GM12878 (cell line): ENCODE results near the gene LRIT3. TPM values are rescaled to one million over a fixed set of nuclear protein-coding genes. Genes with fewer than 3 reads are reported as not detected.

ENCODE experiments used
- ATAC-seq: fragments of 200-7000 bp; cut with Tn5 transposase; 3 replicates; pipeline ENCODE4 v1.9.1; 2020; ENCODE audit warnings: mild to moderate bottlenecking, moderate library complexity
- BruUV-seq: library from RNA; stranded (reverse); fragments of 400-500 nt; replicated peaks from 2 replicates; lab custom pipeline; 2021; lab: Mats Ljungman, UMichigan
- CTCF ChIA-PET: fragments of 300-600 bp; sonication (Branson Sonifier 250); formaldehyde crosslinking; extraction: SDS; loops from one replicate; lab custom pipeline; 2021; ENCODE audit warnings: inconsistent platforms; lab: Yijun Ruan, JAX
- POLR2A ChIA-PET: fragments of 350-600 bp; formaldehyde crosslinking; extraction: SDS; loops from one replicate; lab custom pipeline; 2021; ENCODE audit warnings: inconsistent platforms; lab: Charles Lee
- RAD21 ChIA-PET: fragments of 300-600 bp; sonication (Branson Sonifier 250); formaldehyde crosslinking; loops from one replicate; lab custom pipeline; 2023; ENCODE audit warnings: antibody characterized with exemption; ENCODE audit not compliant: unreplicated experiment; lab: Charles Lee
- SMC1A ChIA-PET: fragments of 300-600 bp; sonication (Branson Sonifier 250); formaldehyde crosslinking; loops from one replicate; lab custom pipeline; 2023; ENCODE audit not compliant: unreplicated experiment, uncharacterized antibody; lab: Charles Lee
- DNase-seq: peaks from one replicate; pipeline ENCODE4 v3.0.0-alpha.2; 2011; ENCODE audit warnings: low read depth, low spot score
- FAIRE-seq: peaks from 3 replicates; lab custom pipeline; 2011; peaks lifted over from hg19 to GRCh38; lab: Jason Lieb, UNC
- H2AFZ ChIP-seq: 2 replicates; pipeline ENCODE4 v1.6.0; 2011; ENCODE audit warnings: low read depth, low read length, control low read depth; ENCODE audit not compliant: control insufficient read depth
- H3K27ac ChIP-seq: 2 replicates; pipeline ENCODE4 v1.5.1; 2011; ENCODE audit warnings: control low read depth; ENCODE audit not compliant: control insufficient read depth, insufficient read depth
- H3K27me3 ChIP-seq, 2 experiments: replicated peaks in 1 of 2; 2 replicates each; pipeline versions ENCODE4 v1.6.0 to v1.6.1; 2011; ENCODE audit warnings: low read length in 1 of 2; ENCODE audit not compliant: control insufficient read depth in 2 of 2, insufficient read depth in 2 of 2
- H3K36me3 ChIP-seq, 2 experiments: 2 replicates each; pipeline ENCODE4 v1.5.1; 2011; ENCODE audit warnings: low read length in 1 of 2; ENCODE audit not compliant: control insufficient read depth in 2 of 2, insufficient read depth in 2 of 2
- H3K4me1 ChIP-seq: 2 replicates; pipeline ENCODE4 v1.6.1; 2011; ENCODE audit warnings: mild to moderate bottlenecking, low read length, moderate library complexity, mixed read lengths; ENCODE audit not compliant: control insufficient read depth, insufficient read depth
- H3K4me2 ChIP-seq: 2 replicates; pipeline ENCODE4 v1.6.0; 2011; ENCODE audit warnings: control low read depth; ENCODE audit not compliant: control insufficient read depth, insufficient read depth
- H3K4me3 ChIP-seq: fragments of 200-600 bp; sonication (generic); 2 replicates; pipeline ENCODE4 v1.5.1; 2016
- H3K79me2 ChIP-seq: 2 replicates; pipeline ENCODE4 v1.6.0; 2011; ENCODE audit warnings: low read length; ENCODE audit not compliant: control insufficient read depth, insufficient read depth
- H3K9ac ChIP-seq: 2 replicates; pipeline ENCODE4 v1.8.0; 2011; ENCODE audit warnings: low read length, control low read depth, mixed read lengths; ENCODE audit not compliant: control insufficient read depth, insufficient read depth
- H3K9me3 ChIP-seq: replicated peaks from 3 replicates; pipeline ENCODE4 v1.5.1; 2011; ENCODE audit warnings: mild to moderate bottlenecking, low read length; ENCODE audit not compliant: control insufficient read depth, insufficient read depth
- H4K20me1 ChIP-seq: 2 replicates; pipeline ENCODE4 v1.6.0; 2011; ENCODE audit not compliant: control insufficient read depth, insufficient read depth
- CEBPB ChIP-seq, 2 experiments: fragments of 150-350 bp in 1 of 2; IDR thresholded peaks; 2 replicates each; pipeline ENCODE4 v1.6.1; 2012 to 2014; ENCODE audit warnings: low read depth in 2 of 2, low read length in 2 of 2, borderline replicate concordance in 1 of 2, inconsistent platforms in 1 of 2
- CHD1 ChIP-seq: IDR thresholded peaks from 2 replicates; pipeline ENCODE4 v1.6.1; 2012; ENCODE audit warnings: low read depth, low read length, improper control_type of control experiment
- CHD4 ChIP-seq: fragments of 200-600 bp; sonication (generic); IDR thresholded peaks from 2 replicates; pipeline ENCODE4 v1.6.1; 2016; ENCODE audit warnings: mild to moderate bottlenecking
- DPF2 ChIP-seq: fragments of 450-650 bp; IDR thresholded peaks from 2 replicates; pipeline ENCODE4 v1.6.1; 2017; ENCODE audit warnings: mild to moderate bottlenecking
- GATAD2B ChIP-seq: fragments of 450-650 bp; conservative IDR thresholded peaks from 2 replicates; pipeline ENCODE4 v1.6.1; 2017; ENCODE audit warnings: low read depth, mild to moderate bottlenecking, moderate library complexity
- HDAC6 ChIP-seq: fragments of 200-600 bp; sonication (generic); IDR thresholded peaks from one replicate; pipeline ENCODE4 v1.8.0; 2017; ENCODE audit warnings: antibody characterized with exemption; ENCODE audit not compliant: unreplicated experiment
- KDM1A ChIP-seq: fragments of 200-600 bp; sonication (generic); IDR thresholded peaks from 2 replicates; pipeline ENCODE4 v1.6.1; 2016; ENCODE audit warnings: borderline replicate concordance
- MYB ChIP-seq: fragments of 150-350 bp; IDR thresholded peaks from 2 replicates; pipeline ENCODE4 v1.6.1; 2014; ENCODE audit warnings: mild to moderate bottlenecking, low read depth, low read length, borderline replicate concordance
- NBN ChIP-seq: fragments of 450-650 bp; IDR thresholded peaks from 2 replicates; pipeline ENCODE4 v1.6.1; 2016
- SRF ChIP-seq, 2 experiments: IDR thresholded peaks; 2 replicates each; pipeline ENCODE4 v1.6.1; 2011; ENCODE audit warnings: low read depth in 2 of 2, low read length in 2 of 2, mild to moderate bottlenecking in 1 of 2, moderate library complexity in 1 of 2
- WRNIP1 ChIP-seq: IDR thresholded peaks from 2 replicates; pipeline ENCODE4 v1.6.1; 2011; ENCODE audit warnings: low read depth, low read length, improper control_type of control experiment, borderline replicate concordance
- YBX1 ChIP-seq: fragments of 450-650 bp; IDR thresholded peaks from 2 replicates; pipeline ENCODE4 v1.6.1; 2016; ENCODE audit warnings: antibody characterized with exemption
- ZBTB4 ChIP-seq: fragments of 450-650 bp; formaldehyde crosslinking; IDR thresholded peaks from 2 replicates; pipeline ENCODE4 v1.4.0; 2022; ENCODE audit warnings: mild to moderate bottlenecking, moderate library complexity
- WGBS: methylation state at CpG from one replicate; pipeline ENCODE4 v1.1.6; 2016; ENCODE audit warnings: low lambda C conversion rate; ENCODE audit not compliant: insufficient replicate concordance, insufficient coverage; ENCODE audit errors: missing lambda C conversion rate; 5-methylcytosine and 5-hydroxymethylcytosine counted together
- in situ Hi-C: fragments of 300-500 bp; cut with MboI; formaldehyde crosslinking; loops from 9 replicates; pipeline ENCODE4 v1.14.3; 2018; ENCODE audit warnings: mixed read lengths
- intact Hi-C: fragments of 100-400 bp; cut with micrococcal nuclease; formaldehyde crosslinking; loops from one replicate; pipeline ENCODE4 v1.14.2; 2022; ENCODE audit not compliant: unreplicated experiment
- polyA plus RNA-seq, 11 experiments: library from polyadenylated mRNA; depleted of rRNA in 4 of 11; unstranded in 6 of 11; stranded (reverse) in 5 of 11; fragments of >200 nt; fragmentation: Nextera tagmentation in 4 of 11; fragmentation: Illumina TruSeq in 1 of 11; extraction: Ambion mirVana in 4 of 11; extraction: Trizol in 1 of 11; gene quantifications; 1 replicate in 1 of 11; 2 replicates in 10 of 11; pipeline versions ENCODE4 v1.2.1 to v1.2.3, GENCODE V29; 2011 to 2016; ENCODE audit warnings: inconsistent platforms in 2 of 11, missing spikeins in 2 of 11, low read depth in 1 of 11
- total RNA-seq, 4 experiments: library from RNA; depleted of rRNA in 3 of 4; stranded (reverse); fragments of >200 nt in 3 of 4; fragmentation: Illumina TruSeq in 1 of 4; extraction: Trizol in 1 of 4; gene quantifications; 2 replicates each; pipeline versions ENCODE4 v1.2.1 to v1.2.3, GENCODE V29; 2013 to 2021
- TF ChIP-seq, protein P1 (sequence below): fragments of 450-650 bp; IDR thresholded peaks from 2 replicates; pipeline ENCODE4 v1.6.1; 2017; ENCODE audit warnings: borderline replicate concordance

Gene LRIT3
- total and polyA plus RNA-seq, 10 of the 15 experiments (the other 5 are each of a cell fraction or from before 2014, with no cell fraction given): 0.04 to 0.20 (median 0.10) TPM; not detected in 6

GRCh38 chr4:109873791-109874514 lies 26.0 kb downstream of the LRIT3 start:
- intact Hi-C loops: no loop called here
- ATAC-seq: no peak
- H2AFZ ChIP-seq: no peak overlapping the region
- TF ChIP-seq GATAD2B: no peak
- TF ChIP-seq ZBTB4 (CRISPR knock-in tag): no peak
- TF ChIP-seq KDM1A: no peak
- TF ChIP-seq DPF2: no peak
- TF ChIP-seq SRF (IDR thresholded peaks at IDR 0.05; ENCODE audit: low read depth in 2 of 2, low read length in 2 of 2): no peak
- no peak for TF ChIP-seq CHD4
- no peak for TF ChIP-seq YBX1
- TF ChIP-seq, protein P1, sequence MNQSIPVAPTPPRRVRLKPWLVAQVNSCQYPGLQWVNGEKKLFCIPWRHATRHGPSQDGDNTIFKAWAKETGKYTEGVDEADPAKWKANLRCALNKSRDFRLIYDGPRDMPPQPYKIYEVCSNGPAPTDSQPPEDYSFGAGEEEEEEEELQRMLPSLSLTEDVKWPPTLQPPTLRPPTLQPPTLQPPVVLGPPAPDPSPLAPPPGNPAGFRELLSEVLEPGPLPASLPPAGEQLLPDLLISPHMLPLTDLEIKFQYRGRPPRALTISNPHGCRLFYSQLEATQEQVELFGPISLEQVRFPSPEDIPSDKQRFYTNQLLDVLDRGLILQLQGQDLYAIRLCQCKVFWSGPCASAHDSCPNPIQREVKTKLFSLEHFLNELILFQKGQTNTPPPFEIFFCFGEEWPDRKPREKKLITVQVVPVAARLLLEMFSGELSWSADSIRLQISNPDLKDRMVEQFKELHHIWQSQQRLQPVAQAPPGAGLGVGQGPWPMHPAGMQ: no peak
- TF ChIP-seq MYB: no peak
- no peak for TF ChIP-seq HDAC6
- TF ChIP-seq WRNIP1: no peak
- TF ChIP-seq NBN: no peak
- TF ChIP-seq CEBPB (IDR thresholded peaks at IDR 0.05; ENCODE audit: borderline replicate concordance in 1 of 2, low read depth in 2 of 2, low read length in 2 of 2): no peak
- no peak for TF ChIP-seq CHD1
- TF ChIP-seq, all 136 proteins: peak for 0
- BruUV-seq: no TSS peak
- H3K36me3 ChIP-seq: no peaks in the 10 kb centered on the region
- no peak overlapping the region for H3K4me3 ChIP-seq
- H4K20me1 ChIP-seq: no peaks in the 10 kb centered on the region
- DNase-seq (no peak), FAIRE-seq (no peak)
- no peaks in the 10 kb centered on the region for H3K9me3 ChIP-seq
- ChIA-PET RAD21 (no interaction called here), SMC1A (interaction anchor here (1.5 kb wide), 1 partner anchor 21 kb away, joined by 3 read pairs; no protein-coding TSS in a partner anchor), CTCF (interaction anchor here (1.0 kb wide), 1 partner anchor 19 kb away, joined by 3 read pairs; no protein-coding TSS in a partner anchor), POLR2A (no interaction called here)
- no peaks in the 10 kb centered on the region; a peak in 1 of 4 replicates for H3K27me3 ChIP-seq
- no peak overlapping the region for H3K27ac ChIP-seq
- in situ Hi-C loops: no loop called here
- no peak overlapping the region for H3K4me2 ChIP-seq
- 23% methylated on average over 11 of the region's 11 CpGs for WGBS
- H3K79me2 ChIP-seq: no peaks in the 10 kb centered on the region
- H3K4me1 ChIP-seq: peaks cover 8% of the 10 kb centered on the region; the same call in 1 of the 2 replicates
- no peak overlapping the region for H3K9ac ChIP-seq
